NCI-H526 (cell line): ENCODE data around the gene SUV39H2.
"Not testable (repeated sequence)": the region's sequence is repeated elsewhere in the genome, so short reads cannot be mapped to it uniquely, and the experiment has no call there.

Source experiments
- DNase-seq, 2 experiments: peaks; one replicate each; lab custom pipeline; 2025; lab: John Stamatoyannopoulos, UW

Gene SUV39H2, protein sequence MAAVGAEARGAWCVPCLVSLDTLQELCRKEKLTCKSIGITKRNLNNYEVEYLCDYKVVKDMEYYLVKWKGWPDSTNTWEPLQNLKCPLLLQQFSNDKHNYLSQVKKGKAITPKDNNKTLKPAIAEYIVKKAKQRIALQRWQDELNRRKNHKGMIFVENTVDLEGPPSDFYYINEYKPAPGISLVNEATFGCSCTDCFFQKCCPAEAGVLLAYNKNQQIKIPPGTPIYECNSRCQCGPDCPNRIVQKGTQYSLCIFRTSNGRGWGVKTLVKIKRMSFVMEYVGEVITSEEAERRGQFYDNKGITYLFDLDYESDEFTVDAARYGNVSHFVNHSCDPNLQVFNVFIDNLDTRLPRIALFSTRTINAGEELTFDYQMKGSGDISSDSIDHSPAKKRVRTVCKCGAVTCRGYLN

DNA sequence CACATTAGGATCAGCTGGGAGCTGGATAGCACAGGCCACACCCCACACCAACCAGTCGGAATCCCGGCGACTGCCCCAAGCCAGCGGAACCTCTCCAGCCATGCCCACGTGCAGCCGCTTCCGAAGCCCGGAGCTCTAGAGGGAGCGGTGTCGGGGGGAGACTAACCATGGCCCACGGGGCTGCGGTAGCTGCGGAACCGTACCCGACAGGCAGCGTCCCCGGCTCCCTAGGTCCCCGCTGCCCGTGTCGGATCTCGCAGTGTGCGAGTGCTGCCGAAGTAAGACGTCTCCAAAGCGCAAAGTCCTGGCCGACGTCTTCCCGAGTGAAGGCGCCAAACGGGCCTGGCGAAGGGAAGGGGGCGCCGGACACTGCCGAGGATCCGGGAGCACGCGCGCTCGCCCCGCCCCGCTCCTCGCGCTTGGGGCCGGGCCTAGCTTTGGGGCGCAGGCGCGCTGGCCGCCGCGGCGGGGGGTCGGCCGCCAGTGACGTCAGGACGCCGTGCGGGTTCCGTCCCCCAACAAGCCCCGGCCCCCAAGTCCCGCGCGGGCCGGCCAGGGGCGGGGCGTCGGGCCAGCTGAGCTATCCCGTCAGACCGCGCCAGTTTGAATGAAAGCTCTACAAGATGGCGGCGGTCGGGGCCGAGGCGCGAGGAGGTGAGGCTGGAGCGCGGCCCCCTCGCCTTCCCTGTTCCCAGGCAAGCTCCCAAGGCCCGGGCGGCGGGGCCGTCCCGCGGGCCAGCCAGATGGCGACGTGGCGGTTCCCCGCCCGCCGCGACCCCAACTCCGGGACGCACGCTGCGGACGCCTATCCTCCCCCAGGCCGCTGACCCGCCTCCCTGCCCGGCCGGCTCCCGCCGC is at the start of gene SUV39H2:
Gene SUV39H2, plus strand, starts transcription at position 601 of the 858 bp plus-strand sequence. Its CDS starts 23 bp downstream, at position 624.
- peak; percentile 79 to 93 for DNase-seq

DNA sequence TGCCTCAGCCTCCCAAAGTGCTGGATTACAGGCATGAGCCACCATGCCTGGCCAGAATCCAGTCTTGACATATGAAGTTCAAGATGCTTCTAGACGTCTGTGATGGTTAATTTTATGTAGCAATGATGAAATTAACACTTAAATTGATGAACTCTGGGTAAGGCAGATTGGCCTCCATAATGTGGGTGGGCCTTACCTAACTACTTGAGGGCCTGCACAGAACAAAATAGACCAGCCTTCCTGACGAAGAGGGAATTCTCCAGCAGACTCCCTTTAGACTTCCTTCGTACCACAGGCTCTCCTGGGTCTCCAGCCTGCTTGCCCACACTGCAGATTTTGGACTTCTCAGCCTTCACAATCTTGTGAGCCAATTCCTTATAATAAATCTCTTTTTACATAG is 45.6 kb upstream of the SUV39H2 start:
- DNase-seq: no peak

DNA sequence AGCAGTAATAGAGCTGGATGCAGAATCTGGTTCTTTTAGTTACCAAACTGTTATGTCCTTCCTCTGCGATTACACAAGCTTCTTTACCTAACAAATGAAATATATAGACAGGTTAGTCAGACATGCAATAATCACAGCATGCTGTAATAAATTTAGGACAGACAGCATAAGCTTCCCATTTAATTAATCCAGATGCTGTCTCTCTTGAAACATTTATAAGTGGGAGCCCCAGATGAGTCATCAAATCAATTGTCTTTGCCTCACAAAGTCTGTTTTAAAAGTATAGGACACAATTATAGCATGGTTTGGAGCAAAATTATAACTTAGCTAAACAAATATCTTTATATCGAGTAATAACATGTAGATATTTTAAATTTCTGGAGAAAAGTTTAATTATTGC is 42.5 kb upstream of the SUV39H2 start:
- no peak for DNase-seq

DNA sequence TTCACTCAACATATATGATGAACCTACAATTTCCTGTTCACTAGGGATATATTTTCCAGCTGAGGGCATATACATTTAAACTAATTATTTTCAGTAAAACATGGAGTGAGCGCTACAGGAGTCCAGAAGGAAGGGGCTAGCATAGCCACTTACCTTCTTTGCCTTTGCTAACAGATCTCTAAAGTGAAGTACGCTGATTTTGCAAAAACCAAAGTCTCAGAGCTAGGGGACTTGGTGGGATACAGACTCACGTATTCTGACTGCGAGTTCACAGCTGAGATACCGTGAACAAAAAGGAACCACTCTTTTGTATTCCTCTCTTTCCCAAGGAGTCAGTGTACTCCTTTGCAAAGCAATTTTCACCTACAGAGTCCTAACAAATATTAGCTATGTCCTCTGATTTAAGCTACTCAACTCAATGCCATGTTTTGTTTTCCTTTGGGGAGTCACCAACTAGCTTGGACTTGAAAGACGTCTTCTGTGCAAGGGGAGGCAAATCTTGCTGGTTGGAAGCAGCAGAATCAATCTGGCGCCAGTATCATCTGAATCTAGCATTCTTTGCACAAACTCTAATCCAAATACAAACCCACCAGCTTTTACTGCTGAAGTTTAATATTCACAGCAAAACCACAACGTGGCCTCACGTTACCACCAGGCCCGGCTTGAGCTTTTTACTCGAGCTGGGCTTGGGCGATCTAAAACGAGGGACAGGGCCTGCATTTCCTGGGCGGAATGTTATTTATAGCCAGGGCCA is 41.5 kb upstream of the SUV39H2 start:
- peak in 1 of 2 experiments; percentile 15 for DNase-seq

DNA sequence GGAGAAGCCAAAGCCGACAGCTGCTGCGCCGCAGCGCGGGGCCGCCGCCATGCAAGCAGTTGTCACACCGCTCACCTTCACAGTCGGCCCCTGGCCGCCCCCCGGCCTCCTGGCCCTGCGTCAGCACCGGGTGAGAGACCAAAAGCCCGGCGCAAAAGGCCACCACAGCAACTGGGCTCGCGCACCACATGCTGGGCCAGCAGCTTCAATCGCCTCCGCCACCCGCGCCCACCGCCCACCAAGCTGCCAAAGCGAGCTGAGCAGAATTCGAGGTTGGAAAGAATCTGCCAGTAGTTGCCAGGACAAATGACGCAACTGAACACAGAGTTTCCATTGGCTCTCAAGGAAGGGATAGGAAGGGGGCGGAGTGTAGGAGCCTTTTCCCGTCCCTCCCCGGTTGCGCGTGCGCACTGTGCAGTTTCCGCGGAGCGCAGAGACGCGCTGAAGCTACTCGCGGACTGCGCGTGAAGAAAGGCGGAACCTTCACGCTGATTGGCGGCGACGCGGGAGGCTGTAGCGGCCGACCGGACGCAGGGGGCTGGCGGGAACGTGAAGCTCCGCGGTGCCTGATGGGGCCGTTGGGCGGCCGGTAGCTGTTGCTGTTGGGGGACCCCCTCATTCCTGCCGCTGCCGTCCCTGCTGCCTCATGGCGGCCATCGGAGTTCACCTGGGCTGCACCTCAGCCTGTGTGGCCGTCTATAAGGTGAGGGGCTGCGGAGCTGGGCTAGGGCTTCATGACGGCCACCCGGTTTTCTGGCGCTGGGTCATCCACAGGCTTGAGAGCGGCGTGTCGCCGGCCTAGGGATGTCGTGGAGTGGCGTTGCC is 40.7 kb upstream of the SUV39H2 start, which contains the start of the genes CDNF, HSPA14 and MSANTD7:
Gene CDNF, minus strand, starts transcription at position 281 of the 825 bp plus-strand sequence. Its CDS starts 91 bp downstream, at position 190.
Gene HSPA14, plus strand, starts transcription at position 550 of the 825 bp plus-strand sequence. Its CDS starts 97 bp downstream, at position 647.
Gene MSANTD7, plus strand, starts transcription at position 550 of the 825 bp plus-strand sequence. CDS start 3,979 bp downstream, outside the sequence.
- peak; percentile 94 to 98 for DNase-seq

DNA sequence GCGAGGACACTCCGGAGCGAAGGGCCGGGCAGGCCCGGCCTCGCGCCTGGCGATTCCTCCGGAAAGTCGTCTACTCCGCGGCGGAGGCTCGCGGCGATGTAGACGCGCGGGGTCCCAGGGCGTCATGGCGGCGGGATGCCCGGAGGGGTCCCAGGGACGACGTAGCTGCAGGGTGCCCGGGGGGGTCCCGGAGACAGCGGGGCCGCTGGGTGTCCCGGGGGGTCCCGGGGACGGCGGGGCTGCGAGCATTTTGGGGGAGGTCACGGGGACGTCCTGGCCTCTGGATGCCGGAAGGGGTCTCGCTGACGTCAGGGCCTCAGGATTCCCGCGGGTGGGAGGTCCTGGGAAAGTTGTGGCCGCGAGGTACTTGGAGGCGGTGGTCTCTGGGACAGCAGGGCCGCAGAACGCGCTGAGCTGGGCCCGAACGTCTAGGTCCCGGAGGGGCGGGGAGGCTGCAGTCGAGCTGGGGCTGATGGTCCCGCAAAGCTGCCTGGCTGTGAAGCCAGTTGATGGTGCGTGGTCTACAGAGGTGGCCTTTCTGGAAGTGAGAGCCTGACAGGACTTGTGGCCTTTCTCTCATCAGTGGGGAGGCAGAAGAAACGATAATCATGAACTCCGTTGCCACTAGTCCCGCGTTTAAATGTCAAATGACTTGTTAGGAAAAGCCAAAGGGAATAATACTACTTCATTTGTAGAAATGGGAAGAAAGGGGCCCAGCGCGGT is 39.9 kb upstream of the SUV39H2 start:
- DNase-seq: peak; percentile 0 to 29

DNA sequence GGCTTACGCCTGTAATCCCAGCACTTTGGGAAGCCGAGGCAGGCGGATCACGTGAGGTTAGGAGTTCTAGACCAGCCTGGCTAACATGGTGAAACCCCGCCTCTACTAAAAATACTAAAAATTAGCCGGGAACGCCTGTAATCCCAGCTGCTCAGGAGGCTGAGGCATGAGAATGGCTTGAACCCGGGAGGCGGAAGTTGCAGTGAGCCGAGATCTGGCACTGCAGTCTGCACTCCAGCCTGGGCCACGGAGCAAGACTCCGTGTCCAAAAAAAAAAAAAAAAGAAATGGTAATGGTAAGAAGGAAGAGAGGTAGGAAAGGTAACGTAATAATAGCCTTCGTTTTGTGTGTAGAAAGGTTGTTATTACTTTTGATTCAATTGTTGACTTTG is 39.4 kb upstream of the SUV39H2 start:
- peak in 1 of 2 experiments; percentile 3 for DNase-seq

DNA sequence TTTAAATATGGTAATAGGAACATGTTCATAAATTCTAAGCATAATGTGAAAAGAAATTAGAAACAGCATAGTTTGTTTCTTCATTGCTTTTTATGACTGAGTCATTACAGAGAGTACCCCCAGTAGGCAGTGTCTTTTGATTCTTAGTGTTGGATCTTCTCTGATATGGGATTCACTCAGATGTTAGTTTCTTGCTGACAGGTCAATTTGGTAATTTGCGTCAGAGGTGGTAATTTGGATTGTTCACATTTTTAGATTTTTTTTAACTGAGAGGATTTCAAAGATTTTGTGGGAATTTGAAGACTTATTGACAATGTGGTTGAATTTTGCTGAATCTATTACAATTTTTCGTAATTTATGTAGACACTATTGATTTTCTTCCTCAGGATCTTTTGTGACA is 38.5 kb upstream of the SUV39H2 start:
- no peak for DNase-seq

DNA sequence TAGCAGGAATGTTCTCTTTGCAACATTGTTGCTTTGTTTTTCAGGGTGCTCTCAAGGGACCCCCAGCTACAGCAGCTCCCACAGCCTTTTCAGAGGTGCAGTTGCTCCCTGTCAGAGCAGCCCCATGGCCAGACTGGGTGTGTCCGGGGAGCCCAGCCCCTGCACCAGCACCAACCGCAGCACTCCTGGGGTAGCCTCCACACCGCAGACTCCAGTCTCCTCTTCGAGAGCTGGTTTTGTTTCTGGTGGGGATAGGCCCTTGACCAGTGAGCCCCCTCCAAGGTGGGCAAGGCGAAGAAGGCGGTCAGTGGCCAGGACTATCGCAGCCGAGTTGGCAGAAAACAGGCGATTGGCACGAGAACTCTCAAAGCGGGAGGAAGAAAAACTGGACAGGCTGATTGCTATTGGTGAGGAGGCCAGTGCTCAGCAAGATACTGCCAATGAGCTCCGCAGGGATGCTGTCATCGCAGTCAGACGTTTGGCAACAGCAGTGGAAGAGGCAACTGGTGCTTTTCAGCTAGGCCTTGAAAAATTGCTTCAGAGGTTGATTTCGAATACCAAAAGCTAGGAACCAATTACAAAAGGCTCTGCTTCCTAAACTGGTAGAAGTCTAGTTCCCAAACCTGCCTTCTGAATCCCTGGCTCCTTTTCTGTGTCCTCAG is 35.2 kb upstream of the SUV39H2 start:
- DNase-seq: no peak

DNA sequence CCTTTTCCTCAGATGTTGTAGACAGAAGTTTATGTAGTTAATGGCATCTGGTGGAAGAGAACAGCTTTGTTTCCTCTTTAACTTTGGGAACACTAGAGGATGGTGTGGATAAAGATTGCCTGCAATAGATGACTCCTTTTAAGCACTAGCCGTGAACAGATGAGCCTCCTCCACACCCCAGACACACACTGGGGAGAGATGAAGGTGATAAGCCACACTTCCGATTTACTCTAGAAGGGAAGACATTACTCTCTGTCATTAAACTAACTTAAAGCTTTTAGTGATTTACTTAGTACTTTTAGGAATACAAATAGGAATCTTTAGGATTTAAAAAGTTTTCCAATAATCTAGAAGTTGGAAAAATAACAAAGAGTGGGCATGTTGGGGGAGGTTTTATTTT is 33.7 kb upstream of the SUV39H2 start:
- DNase-seq: no peak

DNA sequence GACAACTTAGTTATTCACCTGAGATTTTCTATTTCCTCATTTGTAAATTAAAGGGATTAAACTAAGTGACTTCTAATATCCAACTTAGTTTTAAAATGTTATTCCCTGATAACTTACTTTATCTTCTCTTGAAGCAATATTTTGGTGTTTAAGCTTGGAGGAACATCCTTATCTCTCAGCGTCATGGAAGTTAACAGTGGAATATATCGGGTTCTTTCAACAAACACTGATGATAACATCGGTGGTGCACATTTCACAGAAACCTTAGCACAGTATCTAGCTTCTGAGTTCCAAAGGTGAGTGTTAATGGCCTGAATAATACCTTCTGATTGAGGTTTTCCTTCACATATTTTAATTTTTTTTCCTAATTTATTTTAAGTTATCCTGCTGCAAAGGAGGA is 26.4 kb upstream of the SUV39H2 start:
- DNase-seq: no peak

DNA sequence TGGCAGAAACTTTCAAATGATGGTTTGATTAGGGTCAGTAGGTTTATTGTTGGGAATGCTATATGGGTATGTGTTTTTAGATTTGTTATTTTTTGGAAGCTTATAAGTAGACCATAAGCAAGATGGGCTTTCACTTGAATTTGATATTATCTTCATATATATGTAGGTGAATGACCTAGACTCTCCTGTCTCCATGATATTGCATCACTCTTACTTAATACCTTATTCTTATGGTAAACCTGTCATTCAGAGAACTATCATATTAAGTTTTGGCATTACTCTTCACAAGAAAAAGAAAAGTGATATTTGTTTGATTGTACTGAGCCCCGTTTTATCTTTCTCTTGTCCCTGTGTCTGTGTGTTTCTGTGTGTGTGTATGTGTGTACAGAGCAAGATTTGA is 23.2 kb upstream of the SUV39H2 start:
- DNase-seq: no peak

DNA sequence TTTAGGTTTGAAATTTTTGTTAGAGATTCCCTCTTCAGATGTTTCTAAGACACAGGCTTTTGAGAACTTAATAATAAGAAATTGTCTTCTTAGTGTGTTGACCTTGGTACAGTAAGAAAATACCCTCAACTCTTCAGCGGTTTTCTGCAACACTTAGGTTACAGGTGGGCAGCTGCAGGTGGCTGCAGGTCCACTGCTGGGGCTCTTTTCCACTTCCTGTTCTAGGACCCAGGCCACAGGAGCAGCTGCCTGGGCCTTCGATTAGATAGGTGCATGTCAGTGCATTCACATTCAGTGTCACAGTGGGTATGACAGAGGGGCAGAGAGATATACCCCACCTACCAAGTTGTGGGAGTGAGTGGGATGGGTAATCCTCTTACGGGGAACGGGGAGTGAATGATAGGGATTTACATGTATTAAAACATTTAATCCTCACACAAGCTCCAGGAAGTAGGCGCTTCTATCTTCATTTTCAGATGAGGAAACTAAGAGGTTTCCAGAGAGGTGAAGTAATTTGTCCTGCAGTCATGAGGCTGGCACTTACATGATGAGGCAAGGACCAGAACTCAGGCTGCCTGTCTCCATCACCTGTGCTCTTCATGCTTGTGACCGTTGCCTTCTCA is 20.2 kb upstream of the SUV39H2 start:
- DNase-seq: no peak

DNA sequence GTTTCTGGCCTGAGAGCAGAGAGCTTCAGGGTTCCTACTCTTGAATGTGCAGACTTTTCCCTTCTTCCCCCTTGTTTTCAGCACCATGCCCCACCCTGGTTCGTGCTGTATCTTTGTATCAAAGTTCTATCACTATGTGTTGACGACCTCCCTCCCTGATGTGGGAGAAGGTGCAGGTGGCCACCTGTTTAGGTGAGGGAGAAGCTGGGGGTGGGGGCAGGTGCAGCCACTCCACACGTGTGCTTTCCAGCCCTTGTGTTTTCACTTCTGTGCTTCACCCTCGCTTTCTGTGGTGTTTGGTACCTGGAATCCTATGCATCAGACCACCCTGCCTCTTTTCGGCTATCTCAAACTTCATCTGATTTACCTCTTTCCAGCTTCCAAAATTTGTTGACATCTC is 19.6 kb upstream of the SUV39H2 start:
- DNase-seq: no peak

DNA sequence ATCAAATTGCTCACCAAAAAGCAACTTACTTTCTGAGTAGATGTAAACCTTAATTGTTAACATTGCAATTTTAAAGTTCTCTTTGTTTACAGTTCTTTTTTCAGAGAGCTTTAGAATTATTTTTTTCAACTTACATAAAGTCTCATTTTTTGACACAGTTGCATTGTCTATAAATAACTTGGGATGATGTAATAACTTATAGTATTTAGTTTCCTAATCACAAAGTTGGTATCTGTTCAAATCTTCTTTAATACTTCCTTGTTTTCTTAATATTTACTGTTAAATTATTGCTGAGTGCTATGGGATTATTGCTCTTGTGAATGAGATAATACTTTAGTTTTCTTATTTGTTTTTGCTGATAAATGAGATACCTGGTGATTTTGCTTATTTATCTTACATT is 18.9 kb upstream of the SUV39H2 start:
- DNase-seq: no peak

DNA sequence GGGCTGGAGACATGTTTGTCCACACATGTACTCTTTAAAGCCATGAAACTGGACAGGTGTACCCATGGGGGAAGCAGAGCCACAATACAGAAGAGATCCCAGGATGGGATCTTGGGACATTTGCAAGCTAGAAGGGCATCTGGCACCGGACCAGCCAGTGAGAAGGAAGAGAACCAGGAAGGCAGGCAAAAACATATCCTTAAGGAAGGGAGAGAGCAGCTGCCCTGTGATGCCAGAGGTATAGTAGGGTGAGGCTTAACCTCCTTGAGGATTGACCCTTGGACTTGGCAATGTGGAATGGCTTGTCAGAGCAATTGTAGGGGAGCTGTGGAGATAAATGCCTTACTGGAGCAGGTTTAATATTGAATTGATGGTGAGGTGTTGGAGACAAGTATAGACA is 17.9 kb upstream of the SUV39H2 start:
- no peak for DNase-seq

DNA sequence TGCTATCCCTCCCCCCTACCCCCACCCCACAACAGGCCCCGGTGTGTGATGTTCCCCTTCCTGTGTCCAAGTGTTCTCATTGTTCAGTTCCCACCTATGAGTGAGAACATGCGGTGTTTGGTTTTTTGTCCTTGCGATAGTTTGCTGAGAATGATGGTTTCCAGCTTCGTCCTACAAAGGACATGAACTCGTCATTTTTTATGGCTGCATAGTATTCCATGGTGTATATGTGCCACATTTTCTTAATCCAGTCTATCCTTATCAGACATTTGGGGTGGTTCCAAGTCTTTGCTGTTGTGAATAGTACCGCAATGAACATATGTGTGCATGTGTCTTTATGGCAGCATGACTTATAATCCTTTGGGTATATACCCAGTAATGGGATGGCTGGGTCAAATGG is 14.2 kb upstream of the SUV39H2 start:
- not testable (repeated sequence) for DNase-seq

DNA sequence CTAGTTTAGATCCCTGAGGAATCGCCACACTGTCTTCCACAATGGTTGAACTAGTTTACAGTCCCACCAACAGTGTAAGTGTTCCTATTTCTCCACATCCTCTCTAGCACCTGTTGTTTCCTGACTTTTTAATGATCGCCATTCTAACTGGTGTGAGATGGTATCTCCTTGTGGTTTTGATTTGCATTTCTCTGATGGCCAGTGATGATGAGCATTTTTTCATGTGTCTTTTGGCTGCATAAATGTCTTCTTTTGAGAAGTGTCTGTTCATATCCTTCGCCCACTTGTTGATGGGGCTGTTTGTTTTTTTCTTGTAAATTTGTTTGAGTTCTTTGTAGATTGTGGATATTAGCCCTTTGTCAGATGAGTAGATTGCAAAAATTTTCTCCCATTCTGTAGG is 13.8 kb upstream of the SUV39H2 start:
- not testable (repeated sequence) for DNase-seq

DNA sequence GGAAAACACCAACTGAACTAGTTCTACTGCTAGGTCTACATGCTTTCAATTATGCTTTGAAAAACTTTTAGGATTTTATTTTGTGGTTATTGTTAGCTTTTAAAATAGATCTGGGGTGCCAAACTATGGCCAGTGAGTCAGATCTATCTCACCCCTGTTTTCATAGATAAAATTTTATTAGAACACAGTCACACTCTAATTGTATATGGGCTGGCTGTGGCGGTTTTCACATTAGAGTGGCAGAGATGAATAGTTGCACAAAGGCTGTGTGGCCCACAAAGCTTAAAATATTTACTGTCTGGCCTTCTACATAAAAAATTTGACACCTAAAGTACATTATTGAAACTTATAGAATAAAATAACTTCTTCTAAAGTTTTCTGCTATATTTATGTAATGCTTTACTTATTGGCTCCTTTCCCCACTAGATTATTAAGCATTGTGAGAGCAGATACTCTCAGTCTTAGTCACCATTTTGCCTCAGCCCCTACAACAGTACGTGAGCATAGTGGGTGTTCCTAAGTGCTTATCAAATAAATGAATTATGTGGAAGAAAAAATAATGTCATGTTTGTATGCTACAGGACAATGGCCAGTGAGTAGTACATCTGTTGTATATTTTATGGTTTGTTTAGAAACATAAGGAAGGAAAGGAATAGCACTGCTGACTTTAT is 5.4 kb upstream of the SUV39H2 start:
- no peak for DNase-seq
